OCI-LY1 (cell line): ENCODE measurements around the gene DAO.

Source experiments
- H2AFZ ChIP-seq: fragments of 200-600 bp; sonication (generic), shearing (Covaris generic); 2 replicates; pipeline ENCODE4 v1.6.0; 2014; ENCODE audit warnings: antibody characterized with exemption, mild to moderate bottlenecking, low read length
- H3F3A ChIP-seq: fragments of 200-600 bp; sonication (generic), shearing (Covaris generic); 2 replicates; pipeline ENCODE4 v1.6.0; 2014; ENCODE audit warnings: mild to moderate bottlenecking, antibody characterized with exemption, low read length, moderate library complexity; ENCODE audit not compliant: insufficient read depth
- H3K27ac ChIP-seq: fragments of 200-600 bp; sonication (generic); 2 replicates; pipeline ENCODE4 v1.5.1; 2014; ENCODE audit warnings: low read length, mixed run types, mild to moderate bottlenecking, low read depth; ENCODE audit not compliant: poor library complexity, severe bottlenecking
- H3K27me3 ChIP-seq: fragments of 200-600 bp; sonication (generic); 2 replicates; pipeline ENCODE4 v1.6.0; 2014; ENCODE audit warnings: antibody characterized with exemption, mild to moderate bottlenecking, low read length, moderate library complexity; ENCODE audit not compliant: insufficient read depth
- H3K36me3 ChIP-seq: fragments of 200-600 bp; sonication (generic); 2 replicates; pipeline ENCODE4 v1.6.1; 2014; ENCODE audit warnings: mild to moderate bottlenecking, antibody characterized with exemption, low read length, moderate library complexity, mixed read lengths; ENCODE audit not compliant: insufficient read depth
- H3K4me1 ChIP-seq: fragments of 200-600 bp; sonication (generic); 2 replicates; pipeline ENCODE4 v1.5.1; 2014; ENCODE audit warnings: mild to moderate bottlenecking, low read length, moderate library complexity; ENCODE audit not compliant: insufficient read depth, severe bottlenecking
- H3K4me2 ChIP-seq: fragments of 200-600 bp; sonication (generic), shearing (Covaris generic); 2 replicates; pipeline ENCODE4 v1.6.1; 2014; ENCODE audit warnings: low read length
- H3K4me3 ChIP-seq: fragments of 200-600 bp; sonication (generic); 2 replicates; pipeline ENCODE4 v1.5.1; 2014; ENCODE audit warnings: low read length, low read depth, mild to moderate bottlenecking, mixed read lengths; ENCODE audit not compliant: poor library complexity, severe bottlenecking
- H3K79me2 ChIP-seq: fragments of 200-600 bp; shearing (Covaris generic); 2 replicates; pipeline ENCODE4 v1.6.1; 2016; ENCODE audit warnings: mixed run types, low read length, mixed read lengths; ENCODE audit not compliant: insufficient read depth
- H3K9ac ChIP-seq: fragments of 200-600 bp; sonication (generic), shearing (Covaris generic); 2 replicates; pipeline ENCODE4 v1.6.1; 2014; ENCODE audit warnings: mild to moderate bottlenecking, low read length, mixed read lengths
- H3K9me2 ChIP-seq: fragments of 200-600 bp; sonication (generic), shearing (Covaris generic); 2 replicates; pipeline ENCODE4 v1.6.1; 2014; ENCODE audit warnings: low read depth, mild to moderate bottlenecking, low read length, mixed read lengths
- H3K9me3 ChIP-seq: fragments of 200-600 bp; shearing (Covaris generic); 2 replicates; pipeline ENCODE4 v1.6.1; 2014; ENCODE audit warnings: low read length, mixed read lengths
- H4K20me1 ChIP-seq: fragments of 200-600 bp; sonication (generic), shearing (Covaris generic); 2 replicates; pipeline ENCODE4 v1.6.0; 2016; ENCODE audit warnings: mild to moderate bottlenecking, low read length; ENCODE audit not compliant: insufficient read depth
- CTCF ChIP-seq: fragments of 200-600 bp; sonication (generic), shearing (Covaris generic); IDR thresholded peaks from 2 replicates; pipeline ENCODE4 v1.5.1; 2017; ENCODE audit warnings: mild to moderate bottlenecking, antibody characterized with exemption, low read length, moderate library complexity, mixed read lengths
- EZH2 ChIP-seq: fragments of 200-600 bp; sonication (generic), shearing (Covaris generic); IDR thresholded peaks from 2 replicates; pipeline ENCODE4 v1.8.0; 2017; ENCODE audit warnings: borderline replicate concordance, mixed run types, mild to moderate bottlenecking, antibody characterized with exemption, low read length, moderate library complexity, mixed read lengths

DAO gene

GRCh38 chr12:108915632-108916133 is 35.8 kb downstream of the DAO start:
- Histone ChIP-seq H3K27ac (no peak overlapping the region), H3F3A (no peaks in the 10 kb centered on the region), H3K9me3 (no peaks in the 10 kb centered on the region), H3K36me3 (no peaks in the 10 kb centered on the region), H3K9ac (no peak overlapping the region), H3K79me2 (no peaks in the 10 kb centered on the region), H3K4me2 (no peak overlapping the region), H3K4me3 (no peak overlapping the region), H4K20me1 (no peaks in the 10 kb centered on the region), H2AFZ (no peak overlapping the region), H3K9me2 (no peaks in the 10 kb centered on the region), H3K27me3 (no peaks in the 10 kb centered on the region), H3K4me1 (no peaks in the 10 kb centered on the region)
- no peak for TF ChIP-seq CTCF
- no peak for TF ChIP-seq EZH2

- no peaks in the 10 kb centered on the region for H3K4me1 ChIP-seq
- no peaks in the 10 kb centered on the region for H3K9me2 ChIP-seq
- H3K9me3 ChIP-seq, result no peaks in the 10 kb centered on the region
- no peaks in the 10 kb centered on the region for H3K27me3 ChIP-seq
- H3K27ac ChIP-seq, result no peak overlapping the region
- no peaks in the 10 kb centered on the region for H3K36me3 ChIP-seq
- H3K4me3 ChIP-seq, result no peak overlapping the region
- H3K79me2 ChIP-seq, result no peaks in the 10 kb centered on the region
- H4K20me1 ChIP-seq, result no peaks in the 10 kb centered on the region
- no peak overlapping the region for H3K9ac ChIP-seq
- no peak overlapping the region for H2AFZ ChIP-seq
- no peaks in the 10 kb centered on the region for H3F3A ChIP-seq
- H3K4me2 ChIP-seq, result no peak overlapping the region
- TF ChIP-seq EZH2 (no peak), CTCF (no peak)
Observed at GRCh38 chr12:108916336-108916735, 36.4 kb downstream of the DAO start.

- H3K9me3 ChIP-seq, result no peaks in the 10 kb centered on the region
- no peaks in the 10 kb centered on the region for H4K20me1 ChIP-seq
- no peak overlapping the region for H3K9ac ChIP-seq
- no peak overlapping the region for H3K27ac ChIP-seq
- no peaks in the 10 kb centered on the region for H3F3A ChIP-seq
- no peaks in the 10 kb centered on the region for H3K4me1 ChIP-seq
- H3K79me2 ChIP-seq, result no peaks in the 10 kb centered on the region
- H3K27me3 ChIP-seq, result no peaks in the 10 kb centered on the region
- TF ChIP-seq CTCF, result no peak
- no peak for TF ChIP-seq EZH2
- no peak overlapping the region for H2AFZ ChIP-seq
- no peak overlapping the region for H3K4me2 ChIP-seq
- no peaks in the 10 kb centered on the region for H3K9me2 ChIP-seq
- H3K36me3 ChIP-seq, result no peaks in the 10 kb centered on the region
- no peak overlapping the region for H3K4me3 ChIP-seq
Observed at GRCh38 chr12:108918206-108918605, 38.3 kb downstream of the DAO start.
